Endothelial cell of umbilical vein (primary cell): ENCODE results near the gene LATS1. TPM values are rescaled to one million over a fixed set of nuclear protein-coding genes. Genes with fewer than 3 reads are reported as not detected.

ENCODE experiments used
- BruUV-seq: library from RNA; stranded (reverse); fragments of 400-500 nt; replicated peaks from 2 replicates; lab custom pipeline; 2021; lab: Mats Ljungman, UMichigan
- CTCF ChIA-PET: fragments of 300-600, 350-600 bp; sonication (Branson Sonifier 250); formaldehyde crosslinking; loops from one replicate; lab custom pipeline; 2021; ENCODE audit warnings: antibody characterized with exemption, inconsistent platforms; lab: Charles Lee
- POLR2A ChIA-PET: fragments of 300-600, 350-600 bp; sonication (Branson Sonifier 250); formaldehyde crosslinking; loops from one replicate; lab custom pipeline; 2021; ENCODE audit warnings: antibody characterized with exemption, inconsistent platforms; lab: Charles Lee
- DNase-seq: peaks from one replicate; pipeline ENCODE4 v3.0.0-alpha.2; 2011; ENCODE audit warnings: low read depth, low spot score
- FAIRE-seq: peaks from 2 replicates; lab custom pipeline; 2011; peaks lifted over from hg19 to GRCh38; lab: Jason Lieb, UNC
- H2AFZ ChIP-seq: 2 replicates; pipeline ENCODE4 v1.6.0; 2012; ENCODE audit warnings: low read depth, low read length, control low read depth, inconsistent platforms
- H3K27ac ChIP-seq: 2 replicates; pipeline ENCODE4 v1.5.1; 2011; ENCODE audit warnings: low read depth, mild to moderate bottlenecking, control low read depth, low read length, moderate library complexity; ENCODE audit not compliant: insufficient read depth
- H3K27me3 ChIP-seq, 2 experiments: 2 replicates each; pipeline versions ENCODE4 v1.6.0 to v1.6.1; 2011; ENCODE audit warnings: low read length in 2 of 2, mixed read lengths in 1 of 2; ENCODE audit not compliant: control insufficient read depth in 2 of 2, insufficient read depth in 2 of 2
- H3K36me3 ChIP-seq, 2 experiments: 2 replicates in 1 of 2; 3 replicates in 1 of 2; pipeline ENCODE4 v1.5.1; 2011; ENCODE audit warnings: low read length in 2 of 2, mild to moderate bottlenecking in 1 of 2, moderate library complexity in 1 of 2; ENCODE audit not compliant: control insufficient read depth in 2 of 2, insufficient read depth in 2 of 2; ENCODE audit errors: extremely low read depth in 1 of 2
- H3K4me1 ChIP-seq: 3 replicates; pipeline ENCODE4 v1.5.1; 2011; ENCODE audit warnings: mild to moderate bottlenecking, low read length; ENCODE audit not compliant: control insufficient read depth, insufficient read depth; ENCODE audit errors: extremely low read depth
- H3K4me2 ChIP-seq: 2 replicates; pipeline ENCODE4 v1.6.1; 2011; ENCODE audit warnings: low read length, control low read depth, mixed read lengths; ENCODE audit not compliant: insufficient read depth
- H3K4me3 ChIP-seq, 3 experiments: fragments of 200-600 bp in 1 of 3; sonication (generic), shearing (Covaris generic) in 1 of 3; replicated peaks in 1 of 3; 2 replicates each; pipeline ENCODE4 v1.5.1; 2011 to 2016; ENCODE audit warnings: control low read depth in 3 of 3, low read length in 3 of 3, mild to moderate bottlenecking in 2 of 3, inconsistent platforms in 1 of 3, low read depth in 1 of 3, moderate library complexity in 1 of 3; ENCODE audit not compliant: insufficient read depth in 1 of 3
- H3K79me2 ChIP-seq: 2 replicates; pipeline ENCODE4 v1.6.0; 2012; ENCODE audit warnings: low read length, inconsistent platforms; ENCODE audit not compliant: control insufficient read depth, insufficient read depth
- H3K9ac ChIP-seq: replicated peaks from 2 replicates; pipeline ENCODE3; 2011; ENCODE audit warnings: low read length, control low read depth; ENCODE audit not compliant: insufficient read depth; ENCODE audit errors: extremely low read depth
- H3K9me1 ChIP-seq: replicated peaks from 3 replicates; pipeline ENCODE4 v1.6.0; 2011; ENCODE audit warnings: mild to moderate bottlenecking, low read length; ENCODE audit not compliant: control insufficient read depth, insufficient read depth; ENCODE audit errors: extremely low read depth
- H3K9me3 ChIP-seq: replicated peaks from 2 replicates; pipeline ENCODE4 v1.5.1; 2012; ENCODE audit warnings: low read length, inconsistent platforms; ENCODE audit not compliant: control insufficient read depth, insufficient read depth
- H4K20me1 ChIP-seq: replicated peaks from 2 replicates; pipeline ENCODE3; 2011; ENCODE audit warnings: mild to moderate bottlenecking, low read length; ENCODE audit not compliant: control insufficient read depth, insufficient read depth; ENCODE audit errors: extremely low read depth
- EZH2 ChIP-seq: IDR thresholded peaks from 2 replicates; pipeline ENCODE4 v1.6.1; 2012; ENCODE audit warnings: borderline replicate concordance, low read depth, mild to moderate bottlenecking, moderate library complexity, low read length, inconsistent platforms; ENCODE audit not compliant: severe bottlenecking
- FOS ChIP-seq: IDR thresholded peaks from 2 replicates; pipeline ENCODE4 v1.6.1; 2011; ENCODE audit warnings: mild to moderate bottlenecking, low read length, moderate library complexity, borderline replicate concordance; ENCODE audit not compliant: insufficient read depth
- GATA2 ChIP-seq: IDR thresholded peaks from 2 replicates; pipeline ENCODE4 v1.7.0; 2011; ENCODE audit warnings: low read depth, mild to moderate bottlenecking, moderate library complexity, mixed read lengths, low read length; ENCODE audit not compliant: insufficient read length, insufficient read depth
- JUN ChIP-seq: IDR thresholded peaks from 2 replicates; pipeline ENCODE4 v1.6.1; 2011; ENCODE audit warnings: borderline replicate concordance, low read depth; ENCODE audit not compliant: insufficient read length, insufficient read depth
- MYC ChIP-seq: IDR thresholded peaks from one replicate; pipeline ENCODE4 v1.6.1; 2011; ENCODE audit warnings: mild to moderate bottlenecking, low read depth, low read length
- POLR2A ChIP-seq: IDR thresholded peaks from 2 replicates; pipeline ENCODE4 v1.6.1; 2012; ENCODE audit warnings: low read depth, mild to moderate bottlenecking, control low read depth, low read length
- POLR2AphosphoS5 ChIP-seq: IDR thresholded peaks from 2 replicates; pipeline ENCODE4 v1.6.1; 2012; ENCODE audit warnings: low read depth, mild to moderate bottlenecking, control low read depth, low read length, moderate library complexity; ENCODE audit not compliant: insufficient read depth
- dilution Hi-C: fragments of 300-500 bp; cut with MboI; formaldehyde crosslinking; loops from one replicate; pipeline ENCODE4 v1.15.0; 2019; ENCODE audit warnings: low sequenced_read_pairs; ENCODE audit not compliant: extremely low pct_ligation_motif_present
- intact Hi-C: fragments of 100-400 bp; cut with micrococcal nuclease; formaldehyde crosslinking; loops from one replicate; pipeline ENCODE4 v1.10.0; 2022
- polyA plus RNA-seq, 4 experiments: library from polyadenylated mRNA; depleted of rRNA in 3 of 4; stranded (reverse) in 3 of 4; unstranded in 1 of 4; fragments of >200 nt; gene quantifications; 2 replicates each; pipeline versions ENCODE4 v1.2.1 to v1.2.3, GENCODE V29; 2011 to 2012; ENCODE audit warnings: missing spikeins in 1 of 4
- total RNA-seq: library from RNA; stranded (reverse); gene quantifications from 2 replicates; pipeline ENCODE4 v1.2.3, GENCODE V29; 2021
- TF ChIP-seq, protein P1 (sequence below), 2 donors: IDR thresholded peaks; 1 replicate in 1 of 2; 2 replicates in 1 of 2; pipeline ENCODE4 v1.5.1; 2011; ENCODE audit warnings: low read length in 2 of 2, mild to moderate bottlenecking in 2 of 2, moderate library complexity in 2 of 2, control low read depth in 1 of 2, inconsistent platforms in 1 of 2, low read depth in 1 of 2; ENCODE audit not compliant: insufficient read depth in 1 of 2; ENCODE audit errors: extremely low read depth in 1 of 2
- TF ChIP-seq, protein P2 (sequence below): IDR thresholded peaks from 2 replicates; pipeline ENCODE4 v1.6.1; 2011; ENCODE audit not compliant: insufficient read depth, insufficient read length

LATS1 gene
- total and polyA plus RNA-seq, 2 donors (not counting 3 experiments of a cell fraction or from before 2014, with no cell fraction given) = 8.4 to 27.6 TPM

DNA sequence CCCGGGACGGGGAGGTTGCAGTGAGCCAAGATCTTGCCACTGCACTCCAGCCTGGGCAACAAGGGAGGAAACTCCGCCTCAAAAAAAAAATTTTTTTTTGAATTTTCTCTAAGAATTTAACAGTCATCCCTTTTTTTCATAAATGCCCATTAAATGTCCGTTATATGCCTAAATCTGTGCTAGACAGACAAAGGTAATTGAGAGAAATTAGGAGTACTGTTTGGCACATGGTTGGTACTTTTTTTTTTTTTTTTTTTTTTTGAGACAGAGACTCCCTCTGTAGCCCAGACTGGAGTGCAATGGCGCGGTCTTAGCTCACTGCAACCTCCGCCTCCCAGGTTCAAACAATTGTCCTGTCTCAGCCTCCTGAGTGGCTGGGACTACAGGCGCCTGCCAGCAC, 33.3 kb upstream of the LATS1 start:
- CTCF ChIA-PET = interaction anchor here (0.6 kb wide), 2 partner anchors 131 to 148 kb away, joined by 4 read pairs; no protein-coding TSS in a partner anchor
- no peak for TF ChIP-seq POLR2AphosphoS5
- no peak for TF ChIP-seq GATA2
- TF ChIP-seq, protein P1, sequence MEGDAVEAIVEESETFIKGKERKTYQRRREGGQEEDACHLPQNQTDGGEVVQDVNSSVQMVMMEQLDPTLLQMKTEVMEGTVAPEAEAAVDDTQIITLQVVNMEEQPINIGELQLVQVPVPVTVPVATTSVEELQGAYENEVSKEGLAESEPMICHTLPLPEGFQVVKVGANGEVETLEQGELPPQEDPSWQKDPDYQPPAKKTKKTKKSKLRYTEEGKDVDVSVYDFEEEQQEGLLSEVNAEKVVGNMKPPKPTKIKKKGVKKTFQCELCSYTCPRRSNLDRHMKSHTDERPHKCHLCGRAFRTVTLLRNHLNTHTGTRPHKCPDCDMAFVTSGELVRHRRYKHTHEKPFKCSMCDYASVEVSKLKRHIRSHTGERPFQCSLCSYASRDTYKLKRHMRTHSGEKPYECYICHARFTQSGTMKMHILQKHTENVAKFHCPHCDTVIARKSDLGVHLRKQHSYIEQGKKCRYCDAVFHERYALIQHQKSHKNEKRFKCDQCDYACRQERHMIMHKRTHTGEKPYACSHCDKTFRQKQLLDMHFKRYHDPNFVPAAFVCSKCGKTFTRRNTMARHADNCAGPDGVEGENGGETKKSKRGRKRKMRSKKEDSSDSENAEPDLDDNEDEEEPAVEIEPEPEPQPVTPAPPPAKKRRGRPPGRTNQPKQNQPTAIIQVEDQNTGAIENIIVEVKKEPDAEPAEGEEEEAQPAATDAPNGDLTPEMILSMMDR (IDR thresholded peaks at IDR 0.05; ENCODE audit: extremely low read depth in 1 of 2, insufficient read depth in 1 of 2, low read depth in 1 of 2, low read length in 2 of 2) = no peak
- no peak for TF ChIP-seq MYC
- no peak for TF ChIP-seq FOS
- TF ChIP-seq, protein P2, sequence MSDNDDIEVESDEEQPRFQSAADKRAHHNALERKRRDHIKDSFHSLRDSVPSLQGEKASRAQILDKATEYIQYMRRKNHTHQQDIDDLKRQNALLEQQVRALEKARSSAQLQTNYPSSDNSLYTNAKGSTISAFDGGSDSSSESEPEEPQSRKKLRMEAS = no peak
- TF ChIP-seq EZH2 = no peak
- TF ChIP-seq POLR2A = no peak
- no peak for TF ChIP-seq JUN
- Histone ChIP-seq H3K9ac (no peak overlapping the region), H3K9me3 (no peaks in the 10 kb centered on the region), H3K4me2 (no peak overlapping the region), H3K9me1 (no peaks in the 10 kb centered on the region), H2AFZ (no peak overlapping the region), H3K27ac (no peak overlapping the region), H3K4me1 (peaks cover 6% of the 10 kb centered on the region), H3K4me3 (no peak overlapping the region), H3K36me3 (no peaks in the 10 kb centered on the region), H3K27me3 (no peaks in the 10 kb centered on the region), H3K79me2 (peaks cover 66% of the 10 kb centered on the region), H4K20me1 (no peaks in the 10 kb centered on the region)
- no TSS peak for BruUV-seq
- intact Hi-C loops = no loop called here
- DNase-seq (no peak), FAIRE-seq (no peak)
- POLR2A ChIA-PET = no interaction called here
- dilution Hi-C loops = no loop called here
